Right ventricle myocardium superior (tissue), 1 donor: ENCODE data around the gene ESF1. TPM values are rescaled to one million over a fixed set of nuclear protein-coding genes. Genes with fewer than 3 reads are reported as not detected.
"Not testable (repeated sequence)": the region's sequence is repeated elsewhere in the genome, so short reads cannot be mapped to it uniquely, and the experiment has no call there.

Experiments used
- ATAC-seq: fragments of 200-7000 bp; cut with Tn5 transposase; one replicate; pipeline ENCODE4 v1.9.1; 2020; ENCODE audit warnings: mild to moderate bottlenecking; ENCODE audit not compliant: poor library complexity
- DNase-seq: peaks from one replicate; pipeline ENCODE4 v3.0.0-alpha.2; 2020
- intact Hi-C: fragments of 100-400 bp; cut with DNase I; formaldehyde crosslinking; loops from one replicate; pipeline ENCODE4 v1.11.2; 2022
- total RNA-seq: library from RNA; stranded (reverse); fragmentation: NEBNext Ultra II Directional; extraction: Animal tissue kit (Norgen Biotek cat#: 25700); gene quantifications from one replicate; pipeline ENCODE4 v1.2.1, GENCODE V29; 2021
- donor health status: DM: no; HTN: yes; CAD: no; lungs with severe emphysema.

ESF1 gene
- total RNA-seq, 1 donor from 2014 or later: 13.3 TPM

GRCh38 chr20:13791540-13792459 is 7.1 kb upstream of the ESF1 start:
- DNase-seq: no peak
- intact Hi-C loops: no loop called here
- peak; percentile 91 for ATAC-seq

- DNase-seq (no peak), ATAC-seq (no peak)
- intact Hi-C loops: no loop called here
Observed at GRCh38 chr20:13790708-13791107, 6.0 kb upstream of the ESF1 start.

GRCh38 chr20:13788167-13788834 is 3.6 kb upstream of the ESF1 start:
- ATAC-seq: no peak
- intact Hi-C loops: loop anchor here (10.0 kb wide), 1 partner anchor 154 kb away; the partner anchor contains the start of gene TASP1
- DNase-seq: no peak

- intact Hi-C loops: loop anchor here (10.0 kb wide), 1 partner anchor 151 kb away; the partner anchor contains the start of gene TASP1
- DNase-seq (no peak), ATAC-seq (no peak)
Observed at GRCh38 chr20:13786143-13786828, 1.6 kb upstream of the ESF1 start.

- DNase-seq (no peak), ATAC-seq (peak; percentile 3)
- intact Hi-C loops: loop anchor here (10.0 kb wide), 1 partner anchor 150 kb away; the partner anchor contains the start of gene TASP1
Observed at GRCh38 chr20:13784271-13784892, 337 bp downstream of the ESF1 start.

- DNase-seq (no peak), ATAC-seq (no peak)
- intact Hi-C loops: loop anchor here (10.0 kb wide), 1 partner anchor 149 kb away; the partner anchor contains the start of gene TASP1
Observed at GRCh38 chr20:13783528-13783927, 1.2 kb downstream of the ESF1 start.

- DNase-seq (no peak), ATAC-seq (no peak)
- intact Hi-C loops: no loop called here
Observed at GRCh38 chr20:13778827-13779226, 5.9 kb downstream of the ESF1 start.

GRCh38 chr20:13777171-13777601 is 7.5 kb downstream of the ESF1 start:
- ATAC-seq (no peak), DNase-seq (no peak)
- intact Hi-C loops: no loop called here

- DNase-seq: no peak
- ATAC-seq: no peak
- intact Hi-C loops: no loop called here
Observed at GRCh38 chr20:13775867-13776266, 8.9 kb downstream of the ESF1 start.

GRCh38 chr20:13772529-13772928 is 12.2 kb downstream of the ESF1 start:
- intact Hi-C loops: no loop called here
- ATAC-seq (no peak), DNase-seq (no peak)

GRCh38 chr20:13771853-13772453 is 12.8 kb downstream of the ESF1 start:
- ATAC-seq: no peak
- DNase-seq: no peak
- intact Hi-C loops: no loop called here

GRCh38 chr20:13770141-13770540 is 14.6 kb downstream of the ESF1 start:
- no peak for DNase-seq
- ATAC-seq: no peak
- intact Hi-C loops: no loop called here

- DNase-seq: no peak
- intact Hi-C loops: loop anchor here (5.0 kb wide), 1 partner anchor 654 kb away; no protein-coding TSS in a partner anchor
- no peak for ATAC-seq
Observed at GRCh38 chr20:13765868-13766416, 18.8 kb downstream of the ESF1 start.

- intact Hi-C loops: loop anchor here (5.0 kb wide), 1 partner anchor 653 kb away; no protein-coding TSS in a partner anchor
- no peak for DNase-seq
- ATAC-seq: no peak
Observed at GRCh38 chr20:13765299-13765698, 19.4 kb downstream of the ESF1 start.

GRCh38 chr20:13760451-13760946 is 24.2 kb downstream of the ESF1 start:
- ATAC-seq, intact Hi-C loops, DNase-seq: not testable (repeated sequence)

- intact Hi-C loops: no loop called here
Observed at GRCh38 chr20:13758884-13759283, 25.8 kb downstream of the ESF1 start.

GRCh38 chr20:13756551-13756950 is 28.2 kb downstream of the ESF1 start:
- DNase-seq (no peak), ATAC-seq (no peak)
- intact Hi-C loops: no loop called here

More at GRCh38 chr20:13758884-13759283, 25.8 kb downstream of the ESF1 start:
- DNase-seq (no peak), ATAC-seq (no peak)

- ATAC-seq (no peak), DNase-seq (no peak)
- intact Hi-C loops: no loop called here
Observed at GRCh38 chr20:13755809-13756208, 28.9 kb downstream of the ESF1 start.
